ENCODE results near the gene MSH6. TPM values are rescaled to one million over a fixed set of nuclear protein-coding genes. Genes with fewer than 3 reads are reported as not detected.
A peak's percentile ranks its signal among the peaks of the same experiment; 100 is the strongest.

The MSH6 gene
- 10 to 100 TPM; 37.3 to 38.5 TPM for total RNA-seq
- 22.0 TPM for polyA plus RNA-seq (2013, experiment 1 of 2)
- 23.2 TPM for polyA plus RNA-seq (2013, experiment 2 of 2)
- 54.6 to 404 (median 123) reads per million in 172 experiments for total RNA-seq

- CTCF ChIA-PET = interaction anchor here (0.7 to 1.3 kb wide), 4 partner anchors 15 to 324 kb away, joined by 3 to 11 read pairs (median 4); no protein-coding TSS in a partner anchor
These were observed at the start of gene MSH6 for GRCh38 chr2:47782671-47783485. Gene MSH6 (plus strand): TSS chr2:47783145. CDS start chr2:47783234, 89 bp downstream.

GRCh38 chr2:47735136-47735869 is 47.6 kb upstream of the MSH6 start:
- Histone ChIP-seq H3K27me3 (ENCODE audit: control insufficient read depth in 1 of 2, insufficient read depth in 2 of 2, low read length in 2 of 2) (no peaks in the 10 kb centered on the region), H3K36me3 (ENCODE audit: insufficient read depth, low read length) (no peaks in the 10 kb centered on the region), H3K27ac (ENCODE audit: low read depth in 1 of 2, low read length in 2 of 2) (no peak overlapping the region), H3K4me3 (ENCODE audit: low read length) (no peak overlapping the region), H3K9me3 (ENCODE audit: control insufficient read depth in 1 of 2, insufficient read depth in 1 of 2, low read length in 2 of 2) (no peaks in the 10 kb centered on the region), H3K4me1 (ENCODE audit: insufficient read depth, low read length) (no peaks in the 10 kb centered on the region)
- Mint-ChIP-seq H3K4me3 (no peak overlapping the region), H3K4me1 (ENCODE audit: low read depth) (no peaks in the 10 kb centered on the region), H3K9me3 (no peaks in the 10 kb centered on the region), H3K27me3 (peaks cover 5% of the 10 kb centered on the region), H3K36me3 (ENCODE audit: low read depth) (no peaks in the 10 kb centered on the region), H3K27ac (no peak overlapping the region)
- ATAC-seq (ENCODE audit: poor library complexity) = no peak
- ChIA-PET CTCF (no interaction called here), POLR2A (no interaction called here)
- no peak for DNase-seq
- TF ChIP-seq CTCF (IDR thresholded peaks at IDR 0.05) = no peak
- intact Hi-C loops (cut with DNase I, micrococcal nuclease) = no loop called here

More at GRCh38 chr2:47782671-47783485, at the start of gene MSH6:
- POLR2A ChIA-PET = interaction anchor here (1.0 to 2.3 kb wide), 10 partner anchors 14 to 380 kb away, joined by 3 to 20 read pairs (median 6); partner anchors contain the start of genes FBXO11 and MSH2
- peak within 1 kb of the TSS; percentile 95 for H3K4me3 Mint-ChIP-seq
- H3K27me3 Mint-ChIP-seq = no peaks in the 10 kb centered on the region
- H3K36me3 Mint-ChIP-seq (ENCODE audit: low read depth) = peaks cover 4% of the 10 kb centered on the region
- DNase-seq (peak; percentile 75 to 97 (median 86)), ATAC-seq (ENCODE audit: poor library complexity) (peak; percentile 93)
- H3K4me1 ChIP-seq (ENCODE audit: insufficient read depth, low read length) = peaks cover 39% of the 10 kb centered on the region
- H3K4me3 ChIP-seq (ENCODE audit: low read length) = peak within 1 kb of the TSS; percentile 78
- peak within 1 kb of the TSS; percentile 64 to 84 for H3K27ac ChIP-seq (ENCODE audit: low read depth in 1 of 2, low read length in 2 of 2)
- H3K27ac Mint-ChIP-seq = peak within 1 kb of the TSS; percentile 86
- no peak for TF ChIP-seq CTCF (IDR thresholded peaks at IDR 0.05)
- peaks cover 29% of the 10 kb centered on the region for H3K4me1 Mint-ChIP-seq (ENCODE audit: low read depth)
- H3K36me3 ChIP-seq (ENCODE audit: insufficient read depth, low read length) = no peaks in the 10 kb centered on the region
- intact Hi-C loops (cut with DNase I, micrococcal nuclease) = loop anchor here in 1 of 2 experiments (2.0 to 5.0 kb wide), 3 partner anchors 114 to 866 kb away; partner anchors contain the start of genes MCFD2 and MSH2
- H3K9me3 ChIP-seq (ENCODE audit: control insufficient read depth in 1 of 2, insufficient read depth in 1 of 2, low read length in 2 of 2) = no peaks in the 10 kb centered on the region
- no peaks in the 10 kb centered on the region for H3K9me3 Mint-ChIP-seq
- H3K27me3 ChIP-seq (ENCODE audit: control insufficient read depth in 1 of 2, insufficient read depth in 2 of 2, low read length in 2 of 2) = no peaks in the 10 kb centered on the region

- POLR2A ChIA-PET = no interaction called here
- CTCF ChIA-PET = no interaction called here
- no peak overlapping the region for H3K4me3 ChIP-seq (ENCODE audit: low read length)
These were observed 47.0 kb upstream of the MSH6 start for GRCh38 chr2:47735912-47736311.

More at GRCh38 chr2:47735912-47736311, 47.0 kb upstream of the MSH6 start:
- Mint-ChIP-seq H3K27ac (no peak overlapping the region), H3K4me3 (no peak overlapping the region), H3K9me3 (no peaks in the 10 kb centered on the region), H3K36me3 (ENCODE audit: low read depth) (no peaks in the 10 kb centered on the region), H3K4me1 (ENCODE audit: low read depth) (no peaks in the 10 kb centered on the region), H3K27me3 (peaks cover 5% of the 10 kb centered on the region)
- intact Hi-C loops (cut with DNase I, micrococcal nuclease) = no loop called here
- no peaks in the 10 kb centered on the region for H3K4me1 ChIP-seq (ENCODE audit: insufficient read depth, low read length)
- no peaks in the 10 kb centered on the region for H3K27me3 ChIP-seq (ENCODE audit: control insufficient read depth in 1 of 2, insufficient read depth in 2 of 2, low read length in 2 of 2)
- no peak for ATAC-seq (ENCODE audit: poor library complexity)
- DNase-seq = no peak
- H3K27ac ChIP-seq (ENCODE audit: low read depth in 1 of 2, low read length in 2 of 2) = no peak overlapping the region
- no peaks in the 10 kb centered on the region for H3K36me3 ChIP-seq (ENCODE audit: insufficient read depth, low read length)
- no peaks in the 10 kb centered on the region for H3K9me3 ChIP-seq (ENCODE audit: control insufficient read depth in 1 of 2, insufficient read depth in 1 of 2, low read length in 2 of 2)
- TF ChIP-seq CTCF (IDR thresholded peaks at IDR 0.05) = no peak
